Smooth muscle cell (in vitro differentiated cells): ENCODE results near the gene PLEKHG4B. TPM values are rescaled to one million over a fixed set of nuclear protein-coding genes. Genes with fewer than 3 reads are reported as not detected.

Experiments
- DNase-seq: peaks from one replicate; lab custom pipeline; 2025; ENCODE audit not compliant: unreplicated experiment; lab: John Stamatoyannopoulos, UW
- H2AFZ ChIP-seq: fragments of 200-600 bp; sonication (generic); 2 replicates; pipeline ENCODE4 v1.6.0; 2016; ENCODE audit warnings: antibody characterized with exemption, low read depth, mild to moderate bottlenecking
- H3F3A ChIP-seq: fragments of 200-600 bp; sonication (generic); 2 replicates; pipeline ENCODE4 v1.6.0; 2017; ENCODE audit warnings: antibody characterized with exemption, low read depth
- H3K27ac ChIP-seq: fragments of 200-600 bp; sonication (generic); 2 replicates; pipeline ENCODE4 v1.5.1; 2016; ENCODE audit warnings: low read depth, mild to moderate bottlenecking
- H3K27me3 ChIP-seq: fragments of 200-600 bp; sonication (generic); 2 replicates; pipeline ENCODE4 v1.6.1; 2016; ENCODE audit warnings: low read depth, mild to moderate bottlenecking
- H3K36me3 ChIP-seq: fragments of 200-600 bp; sonication (generic); 2 replicates; pipeline ENCODE4 v1.5.1; 2016; ENCODE audit warnings: low read depth
- H3K4me1 ChIP-seq: fragments of 200-600 bp; sonication (generic); 2 replicates; pipeline ENCODE4 v1.5.1; 2016; ENCODE audit warnings: low read depth
- H3K4me2 ChIP-seq: fragments of 200-600 bp; sonication (generic); 2 replicates; pipeline ENCODE4 v1.6.0; 2016; ENCODE audit warnings: mild to moderate bottlenecking
- H3K4me3 ChIP-seq: fragments of 200-600 bp; sonication (generic); 2 replicates; pipeline ENCODE4 v1.5.1; 2016; ENCODE audit warnings: mild to moderate bottlenecking
- H3K79me2 ChIP-seq: fragments of 200-600 bp; sonication (generic); 2 replicates; pipeline ENCODE4 v1.6.0; 2016; ENCODE audit warnings: low read depth, mild to moderate bottlenecking
- H3K9ac ChIP-seq: fragments of 200-600 bp; sonication (generic); 2 replicates; pipeline ENCODE4 v1.6.0; 2016; ENCODE audit warnings: low read depth
- H3K9me3 ChIP-seq: fragments of 200-600 bp; sonication (generic); replicated peaks from 2 replicates; pipeline ENCODE4 v1.5.1; 2016; ENCODE audit warnings: low read depth
- H4K20me1 ChIP-seq: fragments of 200-600 bp; sonication (generic); 2 replicates; pipeline ENCODE4 v1.6.0; 2016; ENCODE audit warnings: low read depth
- CTCF ChIP-seq: fragments of 200-600 bp; sonication (generic); IDR thresholded peaks from 2 replicates; pipeline ENCODE4 v1.5.1; 2017; ENCODE audit warnings: borderline replicate concordance, mild to moderate bottlenecking, antibody characterized with exemption; ENCODE audit not compliant: insufficient read depth, poor library complexity, severe bottlenecking
- WGBS: methylation state at CpG from one replicate; pipeline ENCODE4 v1.1.7; 2016; ENCODE audit warnings: low lambda C conversion rate; 5-methylcytosine and 5-hydroxymethylcytosine counted together
- polyA plus RNA-seq: library from polyadenylated mRNA; unstranded; fragments of >200 nt; fragmentation: Nextera tagmentation; extraction: Ambion mirVana; gene quantifications from 2 replicates; pipeline ENCODE4 v1.2.1, GENCODE V29; 2016
- total RNA-seq: library from RNA; depleted of rRNA; stranded (reverse); fragments of >200 nt; gene quantifications from 2 replicates; pipeline ENCODE4 v1.2.3, GENCODE V29; 2014

PLEKHG4B gene
- total and polyA plus RNA-seq, 2 experiments from 2014 or later = 6.3 to 12.1 TPM

DNA sequence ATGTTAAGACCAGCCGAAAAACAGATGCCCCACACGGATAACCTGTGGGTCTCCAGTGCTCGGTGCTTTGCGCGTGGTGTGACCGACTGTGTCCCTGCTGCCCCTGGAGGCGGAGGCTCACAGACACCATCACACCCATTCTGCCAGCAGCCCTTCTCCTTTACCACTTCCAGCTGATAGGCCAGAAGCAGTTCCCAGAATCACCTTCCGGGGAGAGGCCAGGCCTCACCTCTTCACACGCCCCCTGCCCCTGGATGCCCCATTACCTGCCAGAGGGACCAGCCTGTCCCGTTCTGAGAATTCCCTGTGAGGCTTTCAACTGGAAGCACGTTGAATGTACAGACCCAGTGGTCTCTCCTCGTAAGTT, 77.7 kb downstream of the PLEKHG4B start:
- Histone ChIP-seq H3K4me2 (no peak overlapping the region), H2AFZ (no peak overlapping the region), H4K20me1 (no peaks in the 10 kb centered on the region), H3K9me3 (no peaks in the 10 kb centered on the region), H3K27me3 (no peaks in the 10 kb centered on the region), H3K4me1 (no peaks in the 10 kb centered on the region), H3K79me2 (no peaks in the 10 kb centered on the region), H3K36me3 (no peaks in the 10 kb centered on the region), H3K27ac (no peak overlapping the region), H3F3A (no peaks in the 10 kb centered on the region), H3K4me3 (no peak overlapping the region), H3K9ac (no peak overlapping the region)
- WGBS = 95% methylated on average over 12 of the region's 12 CpGs
- TF ChIP-seq CTCF = no peak
- no peak for DNase-seq

DNA sequence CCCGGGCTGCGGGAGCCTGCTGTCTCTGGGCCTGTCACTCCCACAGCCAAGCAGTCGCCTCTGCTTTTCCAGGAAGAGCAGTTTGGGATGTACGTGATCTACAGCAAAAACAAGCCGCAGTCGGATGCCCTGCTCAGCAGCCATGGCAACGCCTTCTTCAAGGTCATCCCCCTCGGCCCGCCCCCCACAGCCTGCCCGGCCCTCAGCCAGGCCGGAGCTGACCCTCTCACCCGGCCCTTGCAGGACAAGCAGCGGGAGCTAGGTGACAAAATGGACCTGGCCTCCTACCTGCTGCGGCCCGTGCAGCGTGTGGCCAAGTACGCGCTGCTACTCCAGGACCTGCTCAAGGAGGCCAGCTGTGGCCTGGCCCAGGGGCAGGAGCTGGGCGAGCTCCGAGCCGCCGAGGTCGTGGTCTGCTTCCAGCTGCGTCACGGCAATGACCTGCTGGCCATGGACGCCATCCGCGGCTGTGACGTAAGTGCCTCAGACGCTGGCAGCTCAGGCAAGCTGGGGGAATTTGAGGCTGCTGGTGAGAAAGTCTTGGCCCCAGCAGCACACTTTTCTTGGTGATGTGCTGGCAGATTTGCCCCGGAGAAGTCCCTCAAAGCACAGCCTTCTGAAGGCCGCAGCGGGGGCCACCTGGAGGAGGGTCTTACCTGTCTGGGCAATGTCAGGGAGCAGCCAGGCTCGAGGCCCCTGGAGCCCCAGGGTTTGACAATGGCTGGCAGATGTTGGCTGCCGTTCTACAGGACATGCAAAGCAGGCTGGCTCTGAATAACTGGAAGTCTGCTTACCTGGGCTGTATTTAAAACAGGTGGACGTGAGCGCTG, 79.2 kb downstream of the PLEKHG4B start:
- WGBS = 96% methylated on average over 35 of the region's 37 CpGs
- Histone ChIP-seq H3K4me3 (no peak overlapping the region), H3K9ac (no peak overlapping the region), H3F3A (no peaks in the 10 kb centered on the region), H3K4me2 (no peak overlapping the region), H3K9me3 (no peaks in the 10 kb centered on the region), H3K27me3 (no peaks in the 10 kb centered on the region), H3K4me1 (no peaks in the 10 kb centered on the region), H3K79me2 (no peaks in the 10 kb centered on the region), H2AFZ (no peak overlapping the region), H3K27ac (no peak overlapping the region), H4K20me1 (no peaks in the 10 kb centered on the region), H3K36me3 (no peaks in the 10 kb centered on the region)
- no peak for TF ChIP-seq CTCF
- no peak for DNase-seq

- no peaks in the 10 kb centered on the region for H4K20me1 ChIP-seq
- 96% methylated on average over 23 of the region's 23 CpGs for WGBS
Observed at GRCh38 chr5:171801-172331, 79.9 kb downstream of the PLEKHG4B start.

More at GRCh38 chr5:171801-172331, 79.9 kb downstream of the PLEKHG4B start:
- Histone ChIP-seq H3K9me3 (no peaks in the 10 kb centered on the region), H3K27me3 (no peaks in the 10 kb centered on the region), H3K4me1 (no peaks in the 10 kb centered on the region), H3K4me2 (no peak overlapping the region), H3K9ac (no peak overlapping the region), H3K79me2 (no peaks in the 10 kb centered on the region), H3K36me3 (no peaks in the 10 kb centered on the region), H2AFZ (no peak overlapping the region), H3F3A (no peaks in the 10 kb centered on the region), H3K4me3 (no peak overlapping the region), H3K27ac (no peak overlapping the region)
- no peak for TF ChIP-seq CTCF
- DNase-seq = no peak
